ENCODE data around the gene HMCN2.

Gene HMCN2

DNA sequence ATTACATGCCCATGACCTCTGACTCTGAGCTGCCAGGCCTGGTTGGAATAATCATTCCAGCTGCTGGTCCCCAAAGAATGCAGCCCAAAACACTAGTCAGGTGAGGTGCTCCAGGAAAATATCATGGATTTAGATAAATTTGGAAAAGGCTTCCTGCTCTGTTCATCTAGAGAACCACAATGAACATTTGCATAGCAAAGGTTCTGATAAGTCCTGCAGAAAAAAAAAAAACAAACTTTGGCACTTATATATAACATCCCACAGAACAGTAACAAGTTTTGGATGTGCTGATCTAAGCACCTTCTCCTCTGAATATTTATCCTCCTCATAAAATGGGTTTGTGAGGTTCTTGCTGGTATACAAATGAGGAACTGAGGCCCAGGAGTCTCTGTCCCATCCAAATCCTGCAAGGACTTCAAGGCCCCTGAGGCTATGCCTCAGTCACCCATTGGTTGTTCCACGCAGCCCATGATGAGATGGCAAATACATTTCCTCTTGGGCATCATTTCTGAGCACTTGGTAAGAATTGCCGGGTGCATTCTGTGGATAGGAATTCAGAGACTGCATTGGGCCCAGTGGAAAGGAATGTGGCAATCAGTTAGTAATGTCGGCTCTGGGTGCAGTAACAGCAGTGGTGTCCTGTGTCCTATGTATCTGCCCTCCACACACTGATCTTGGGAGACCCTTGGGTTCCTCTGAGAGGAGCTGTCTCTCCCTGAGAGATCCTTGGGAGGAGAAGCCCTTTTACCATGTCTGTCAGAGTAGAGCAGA is 105.8 kb downstream of the HMCN2 start:
- DNase-seq: no peak

DNA sequence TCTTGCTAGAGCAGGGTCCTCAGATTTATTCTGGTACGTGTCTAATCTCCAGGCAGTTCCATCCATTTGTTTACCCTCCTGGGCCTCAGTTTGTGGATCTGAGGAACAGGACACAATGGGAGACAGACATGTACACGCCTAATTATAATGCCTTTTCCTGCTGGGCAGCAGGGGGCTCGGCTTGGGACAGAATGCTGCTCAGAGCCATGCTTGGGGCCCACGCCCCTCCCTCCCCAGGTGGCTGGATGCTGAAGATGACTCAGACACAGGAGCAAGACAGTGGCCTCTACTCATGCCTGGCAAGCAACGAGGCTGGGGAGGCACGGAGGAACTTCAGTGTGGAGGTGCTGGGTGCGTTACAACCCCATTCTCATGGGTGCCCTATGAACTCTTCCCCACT is 106.5 kb downstream of the HMCN2 start:
- DNase-seq: no peak

DNA sequence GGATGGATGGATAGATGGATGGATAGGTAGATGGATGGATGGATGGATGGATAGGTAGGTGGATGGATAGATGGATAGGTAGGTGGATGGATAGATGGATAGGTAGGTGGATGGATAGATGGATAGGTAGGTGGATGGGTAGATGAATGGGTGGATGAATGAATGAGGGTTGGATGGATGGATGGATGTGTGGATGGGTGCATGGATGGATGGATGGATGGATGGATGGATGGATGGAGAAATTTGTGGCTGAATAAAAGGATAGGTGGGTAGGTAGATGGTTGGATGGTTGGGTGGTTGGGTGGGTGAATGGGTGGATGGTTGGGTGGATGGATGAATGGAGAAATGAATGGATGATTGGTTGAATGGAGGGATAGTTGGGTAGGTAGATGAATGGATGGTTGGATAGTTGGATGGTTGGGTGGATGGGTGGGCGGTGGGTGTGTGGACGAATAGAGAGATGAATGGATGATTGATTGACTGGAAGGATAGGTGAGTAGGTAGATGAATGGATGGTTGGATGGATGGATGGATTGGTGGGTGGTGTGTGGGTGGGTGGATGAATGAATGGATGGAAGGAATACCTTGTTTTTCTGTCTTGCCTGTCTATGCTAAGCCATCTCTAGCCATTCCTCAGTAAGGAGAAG is 108.2 kb downstream of the HMCN2 start:
- DNase-seq: no peak

DNA sequence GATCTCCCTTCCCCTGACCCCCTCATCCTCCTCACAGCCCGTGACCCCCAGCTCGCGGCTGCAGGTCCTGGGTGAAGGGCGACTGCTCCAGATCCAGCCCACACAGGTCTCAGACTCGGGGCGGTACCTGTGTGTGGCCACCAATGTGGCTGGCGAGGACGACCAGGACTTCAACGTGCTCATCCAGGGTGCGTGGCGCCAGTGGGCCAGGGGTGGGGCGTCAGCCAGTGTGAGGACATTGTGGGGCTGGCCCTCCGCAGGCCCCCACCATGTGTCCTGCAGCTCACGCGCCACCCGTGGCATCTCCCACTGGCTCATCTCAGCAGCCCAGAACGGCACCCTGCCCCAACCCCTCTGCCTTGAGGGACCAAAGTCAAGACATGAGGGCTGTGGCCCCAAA is 112.1 kb downstream of the HMCN2 start:
- DNase-seq: no peak

DNA sequence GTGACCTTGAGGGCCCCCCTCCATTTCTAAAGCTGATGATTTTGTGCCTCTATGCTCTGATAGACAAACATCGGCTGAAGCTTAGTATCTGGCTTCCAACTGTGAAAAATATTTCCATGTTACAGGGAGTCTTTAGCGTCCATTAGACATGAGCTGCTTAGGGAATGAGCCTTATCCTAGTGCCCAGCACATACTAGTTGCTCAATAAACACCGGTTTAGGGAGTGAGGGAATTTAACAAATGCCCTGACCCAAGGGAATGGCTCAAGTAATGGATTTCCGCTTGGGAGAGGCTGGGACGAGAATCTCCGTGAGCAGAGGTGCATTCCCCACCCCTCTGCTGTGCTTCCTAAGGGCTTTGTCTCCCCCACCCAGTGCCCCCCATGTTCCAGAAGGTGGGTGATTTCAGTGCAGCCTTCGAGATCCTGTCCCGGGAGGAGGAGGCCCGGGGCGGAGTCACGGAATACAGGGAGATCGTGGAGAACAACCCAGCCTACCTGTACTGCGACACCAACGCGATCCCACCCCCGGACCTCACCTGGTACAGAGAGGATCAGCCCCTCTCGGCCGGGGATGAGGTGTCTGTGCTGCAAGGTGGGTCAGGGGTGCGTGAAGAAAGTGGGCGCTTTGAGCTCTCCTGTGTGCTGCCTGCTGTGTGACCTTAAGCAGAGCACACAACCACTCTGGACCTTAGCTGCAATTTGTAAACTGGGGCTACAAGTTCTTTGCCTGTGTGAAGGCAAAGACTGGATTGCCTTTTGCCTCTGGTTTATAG is 113.5 kb downstream of the HMCN2 start:
- DNase-seq: no peak

DNA sequence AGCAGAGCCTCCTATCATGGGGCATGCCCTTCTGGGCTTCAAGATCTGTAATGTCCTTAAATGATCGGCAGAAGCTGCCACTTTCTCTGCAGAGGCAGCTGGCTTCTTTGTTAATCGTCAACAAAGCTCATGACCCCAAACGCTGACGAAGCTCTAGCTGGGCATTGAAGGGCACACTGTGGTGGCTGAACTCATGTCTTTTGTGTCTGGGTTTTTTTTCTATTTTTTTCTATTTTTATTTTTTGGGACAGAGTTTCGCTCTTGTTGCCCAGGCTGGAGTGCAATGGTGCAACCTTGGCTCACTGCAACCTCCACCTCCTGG is 114.0 kb downstream of the HMCN2 start:
- DNase-seq: no peak

DNA sequence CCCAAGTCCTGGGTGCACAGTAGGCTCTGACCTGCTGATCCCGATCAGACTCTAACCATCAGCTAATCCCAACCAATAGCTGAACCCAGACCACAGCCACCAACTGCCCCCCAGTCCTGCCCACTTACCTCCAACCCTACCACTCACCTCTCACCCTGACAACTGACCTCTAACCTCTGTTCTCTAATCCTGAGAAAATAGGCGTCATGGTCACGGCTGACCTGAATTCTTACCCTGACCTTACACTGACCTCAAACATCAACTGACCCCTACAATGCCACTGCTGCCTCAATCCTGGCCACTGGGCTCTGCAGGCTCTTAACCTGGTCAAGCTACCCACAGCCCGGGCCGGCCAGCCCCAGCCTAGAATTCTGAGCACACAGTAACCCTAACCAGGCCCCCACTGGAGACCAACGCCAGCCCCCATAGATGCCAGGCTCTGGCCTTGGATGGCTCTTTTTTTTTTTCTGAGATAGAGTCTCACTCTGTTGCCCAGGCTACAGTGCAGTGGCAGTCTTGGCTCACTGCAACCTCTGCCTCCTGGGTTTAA is 115.4 kb downstream of the HMCN2 start:
- DNase-seq: no peak

DNA sequence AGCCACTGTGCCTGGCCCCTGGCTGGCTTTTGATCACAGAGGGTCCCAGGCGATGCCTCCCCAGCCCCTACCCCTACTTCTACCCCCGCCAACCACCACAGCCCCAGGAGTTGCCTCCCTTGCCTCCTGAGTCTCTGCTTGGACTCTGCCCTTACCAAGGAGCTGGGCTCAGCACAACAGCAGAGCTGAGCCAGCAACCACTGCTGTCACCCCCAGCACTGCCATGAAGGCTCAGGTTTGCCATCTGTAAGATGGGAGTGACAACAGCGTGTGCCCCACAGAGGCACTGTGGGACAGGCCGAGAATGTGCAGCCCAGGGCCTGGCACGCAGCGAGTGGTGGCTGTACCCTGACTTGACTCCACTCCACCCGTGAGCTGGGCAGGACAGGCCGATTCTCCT is 116.1 kb downstream of the HMCN2 start:
- no peak for DNase-seq

DNA sequence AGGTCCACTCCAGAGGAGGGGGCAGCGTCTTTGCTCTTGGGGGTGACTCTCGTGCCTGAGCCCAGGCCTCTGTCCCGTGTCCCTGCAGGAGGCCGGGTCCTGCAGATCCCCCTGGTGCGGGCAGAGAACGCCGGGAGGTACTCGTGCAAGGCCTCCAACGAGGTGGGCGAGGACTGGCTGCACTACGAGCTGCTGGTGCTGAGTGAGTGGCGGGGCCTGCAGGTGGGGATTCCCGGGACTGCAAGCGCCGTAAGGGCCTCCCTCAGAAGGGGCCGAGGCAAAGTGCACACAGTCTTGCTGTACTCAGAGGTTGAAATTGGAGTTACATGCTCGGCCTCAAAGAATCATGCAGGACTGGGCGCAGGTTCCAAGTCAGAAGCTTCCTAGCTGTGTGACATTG is 116.5 kb downstream of the HMCN2 start:
- DNase-seq: no peak

DNA sequence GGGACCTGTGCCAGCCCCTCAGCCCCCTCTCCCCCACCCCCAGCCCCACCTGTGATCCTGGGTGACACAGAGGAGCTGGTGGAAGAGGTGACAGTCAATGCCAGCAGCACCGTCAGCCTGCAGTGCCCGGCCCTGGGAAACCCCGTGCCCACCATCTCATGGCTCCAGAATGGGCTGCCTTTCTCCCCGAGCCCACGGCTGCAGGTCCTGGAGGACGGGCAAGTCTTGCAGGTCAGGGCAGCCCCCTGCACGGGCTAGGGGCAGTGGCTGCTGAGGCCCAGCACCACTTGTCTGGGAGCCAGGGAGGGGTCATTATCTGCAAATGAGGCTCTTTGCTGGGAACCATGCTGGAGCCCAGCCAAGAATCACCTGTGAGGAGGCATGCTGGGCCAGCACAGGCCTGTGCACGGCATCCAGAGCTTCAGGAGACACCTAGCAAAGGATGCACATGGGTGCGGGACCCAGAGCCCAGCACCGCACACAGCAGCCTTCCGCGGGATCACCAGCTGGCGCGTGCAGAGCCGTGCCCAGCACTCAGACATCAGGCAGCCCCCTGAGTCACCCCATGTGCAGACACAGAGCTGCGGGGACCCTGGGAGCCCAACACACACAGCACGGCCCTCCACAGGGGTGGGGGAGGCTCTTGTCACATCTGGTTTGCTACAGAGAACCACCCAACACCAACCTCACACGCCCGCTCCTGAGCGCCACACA is 117.2 kb downstream of the HMCN2 start:
- DNase-seq: no peak

DNA sequence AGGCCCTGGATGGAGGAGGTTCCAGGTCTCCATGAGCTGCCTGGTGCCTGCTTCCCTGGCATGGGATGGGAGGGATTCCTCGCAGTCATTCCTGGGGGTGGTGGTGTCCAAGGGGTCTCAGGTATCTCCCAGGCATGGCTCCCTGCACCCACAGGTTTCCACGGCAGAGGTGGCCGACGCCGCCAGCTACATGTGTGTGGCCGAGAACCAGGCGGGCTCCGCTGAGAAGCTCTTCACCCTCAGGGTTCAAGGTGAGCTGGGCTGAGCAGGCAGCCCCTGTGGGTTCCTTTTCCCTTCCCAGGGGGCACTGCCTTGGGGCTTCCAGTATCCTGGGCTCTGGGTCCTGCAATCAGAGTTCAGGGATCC is 117.8 kb downstream of the HMCN2 start:
- no peak for DNase-seq

DNA sequence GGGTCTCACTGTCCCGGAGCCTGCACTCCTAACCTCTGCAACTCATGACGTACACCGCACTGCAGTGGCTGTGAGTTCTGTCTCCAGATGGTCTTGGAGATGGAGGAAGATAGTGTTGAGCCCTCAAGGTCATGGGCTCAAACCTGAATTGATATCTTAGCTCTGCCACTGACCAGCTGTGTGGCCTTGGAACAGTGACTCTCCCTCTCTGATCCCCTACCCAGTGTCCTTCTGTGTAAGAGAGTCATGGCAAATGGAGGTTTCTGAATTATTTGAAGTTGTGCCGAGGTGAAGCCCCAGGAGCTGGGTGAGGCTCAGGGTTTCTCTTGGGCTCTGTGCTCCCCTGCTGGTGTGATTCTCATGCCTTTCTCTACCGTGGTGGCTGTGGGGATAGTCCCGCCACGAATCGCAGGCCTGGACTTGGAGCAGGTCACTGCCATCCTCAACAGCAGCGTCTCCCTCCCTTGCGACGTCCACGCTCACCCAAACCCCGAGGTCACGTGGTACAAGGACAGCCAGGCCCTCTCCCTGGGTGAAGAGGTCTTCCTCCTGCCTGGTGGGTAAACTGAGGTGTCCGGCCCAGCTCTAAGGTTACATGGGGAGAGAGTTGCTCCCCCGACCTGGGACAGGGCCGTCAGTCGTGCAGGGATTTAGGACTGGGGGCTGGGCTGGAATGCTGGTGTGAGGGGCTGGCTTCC is 118.6 kb downstream of the HMCN2 start:
- no peak for DNase-seq

DNA sequence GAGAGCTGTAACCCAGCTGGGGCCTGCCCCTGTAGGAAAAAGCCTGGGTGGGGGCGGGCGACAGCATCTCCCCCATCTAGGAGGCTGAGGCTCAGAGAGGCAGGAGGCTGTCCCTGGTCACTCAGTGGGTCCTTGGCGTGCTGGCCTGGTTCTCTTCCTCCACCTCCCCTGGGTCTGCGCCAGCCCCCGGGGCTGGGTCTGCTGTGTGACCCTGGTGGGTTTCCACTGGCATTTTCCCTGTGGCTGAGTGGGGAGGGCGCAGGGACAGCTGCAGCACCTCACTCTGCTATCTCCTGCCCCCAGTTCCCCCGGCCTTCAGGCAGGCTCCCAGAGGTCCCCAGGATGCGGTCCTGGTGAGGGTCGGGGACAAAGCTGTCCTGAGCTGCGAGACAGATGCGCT is 119.7 kb downstream of the HMCN2 start:
- no peak for DNase-seq

DNA sequence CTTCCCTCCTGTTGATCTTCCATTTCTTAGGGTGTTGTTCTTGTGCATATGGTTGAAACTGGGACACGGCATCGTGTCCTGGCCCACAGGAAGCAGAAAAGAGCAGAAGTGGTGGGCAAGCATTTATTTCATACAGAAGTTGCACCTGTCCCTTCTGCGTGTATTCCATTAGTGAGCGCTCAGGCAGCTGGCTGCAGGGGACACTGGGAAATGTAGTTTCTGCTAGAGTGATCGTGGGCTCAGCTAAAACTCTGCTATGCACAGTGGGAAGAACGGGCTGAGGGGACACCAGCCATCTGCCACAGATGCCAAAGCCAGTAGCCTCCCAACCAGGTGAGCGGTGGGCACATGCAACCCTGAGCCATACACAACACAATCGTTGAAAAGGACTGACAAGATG is 121.8 kb downstream of the HMCN2 start:
- no peak for DNase-seq

DNA sequence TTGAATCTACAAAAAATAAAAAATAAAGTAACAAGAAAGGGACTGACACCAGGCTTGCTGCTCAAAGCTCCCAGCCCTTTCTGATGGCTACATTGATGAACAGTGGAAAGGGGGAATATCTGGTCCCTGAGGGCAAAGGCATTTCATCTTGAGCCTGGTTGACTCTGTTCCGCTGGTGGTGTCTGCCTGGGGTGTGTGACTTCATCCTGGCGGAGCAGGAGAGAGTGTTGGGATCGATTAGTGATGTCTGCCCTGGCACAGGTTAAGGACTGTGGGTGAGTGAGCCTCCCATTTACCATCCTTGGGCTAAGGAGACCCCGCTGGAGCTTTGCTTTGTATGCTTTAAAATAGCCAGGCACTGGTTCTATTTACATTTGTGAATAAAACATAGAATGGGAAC is 122.3 kb downstream of the HMCN2 start:
- DNase-seq: no peak

DNA sequence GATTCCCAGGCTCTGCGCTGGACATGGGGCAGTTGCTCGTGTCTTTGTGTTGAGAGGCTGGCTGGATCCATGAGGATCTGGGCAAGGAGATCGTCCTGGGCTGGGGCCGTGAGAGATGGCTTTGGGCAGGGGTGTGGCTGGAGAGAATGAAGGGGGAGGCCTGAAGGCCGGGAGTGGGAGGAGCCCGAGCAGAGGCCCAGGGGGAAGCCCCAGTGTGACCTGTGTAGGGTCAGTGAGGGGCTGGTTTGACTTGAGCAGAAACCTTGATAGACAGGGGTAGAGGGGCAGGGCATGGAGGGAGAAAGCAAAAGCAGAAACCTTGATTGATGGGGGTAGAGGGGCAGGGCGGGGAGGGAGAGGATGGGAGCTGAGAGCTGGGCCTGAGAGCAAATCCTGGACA is 124.8 kb downstream of the HMCN2 start:
- DNase-seq: no peak

DNA sequence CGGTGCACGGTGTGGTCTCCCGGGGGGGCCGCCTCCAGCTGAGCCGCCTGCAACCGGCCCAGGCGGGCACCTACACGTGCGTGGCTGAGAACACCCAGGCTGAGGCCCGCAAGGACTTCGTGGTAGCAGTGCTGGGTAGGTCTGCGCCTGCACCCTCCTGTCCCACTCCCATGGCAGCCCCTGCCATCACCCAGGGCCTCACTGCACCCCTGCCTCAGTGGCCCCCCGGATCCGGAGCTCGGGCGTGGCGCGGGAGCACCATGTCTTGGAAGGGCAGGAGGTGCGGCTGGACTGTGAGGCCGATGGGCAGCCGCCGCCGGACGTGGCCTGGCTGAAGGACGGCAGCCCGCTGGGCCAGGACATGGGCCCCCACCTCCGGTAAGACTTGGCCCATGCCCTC is 125.4 kb downstream of the HMCN2 start:
- no peak for DNase-seq

DNA sequence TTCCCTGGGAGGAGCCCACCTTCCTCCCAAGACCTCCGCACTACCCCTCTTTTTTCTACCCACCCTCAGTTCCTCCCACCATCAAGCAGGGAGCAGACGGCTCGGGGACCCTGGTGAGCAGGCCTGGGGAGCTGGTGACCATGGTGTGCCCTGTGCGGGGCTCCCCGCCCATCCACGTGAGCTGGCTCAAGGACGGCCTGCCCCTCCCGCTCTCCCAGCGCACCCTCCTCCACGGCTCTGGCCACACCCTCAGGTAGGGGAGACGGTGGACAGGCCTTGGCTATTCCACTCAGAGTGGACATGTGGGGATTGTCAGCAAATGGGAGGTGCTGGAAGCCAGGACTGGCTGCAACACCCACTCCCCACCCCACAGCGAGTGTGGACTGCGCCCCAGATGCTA is 126.3 kb downstream of the HMCN2 start:
- no peak for DNase-seq

DNA sequence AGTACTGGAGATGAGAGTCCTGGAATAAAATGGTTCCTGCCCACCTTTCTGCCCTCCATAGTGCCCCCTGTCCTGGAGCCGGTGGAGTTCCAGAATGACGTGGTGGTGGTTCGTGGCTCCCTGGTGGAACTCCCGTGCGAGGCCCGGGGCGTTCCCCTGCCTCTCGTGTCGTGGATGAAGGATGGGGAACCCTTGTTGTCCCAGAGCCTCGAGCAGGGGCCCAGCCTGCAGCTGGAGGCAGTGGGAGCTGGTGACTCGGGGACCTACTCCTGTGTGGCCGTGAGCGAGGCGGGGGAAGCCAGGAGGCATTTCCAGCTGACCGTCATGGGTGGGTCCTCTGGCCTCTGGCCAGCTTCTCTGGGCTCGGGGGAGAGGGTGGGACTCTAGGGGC is 128.1 kb downstream of the HMCN2 start:
- no peak for DNase-seq

DNA sequence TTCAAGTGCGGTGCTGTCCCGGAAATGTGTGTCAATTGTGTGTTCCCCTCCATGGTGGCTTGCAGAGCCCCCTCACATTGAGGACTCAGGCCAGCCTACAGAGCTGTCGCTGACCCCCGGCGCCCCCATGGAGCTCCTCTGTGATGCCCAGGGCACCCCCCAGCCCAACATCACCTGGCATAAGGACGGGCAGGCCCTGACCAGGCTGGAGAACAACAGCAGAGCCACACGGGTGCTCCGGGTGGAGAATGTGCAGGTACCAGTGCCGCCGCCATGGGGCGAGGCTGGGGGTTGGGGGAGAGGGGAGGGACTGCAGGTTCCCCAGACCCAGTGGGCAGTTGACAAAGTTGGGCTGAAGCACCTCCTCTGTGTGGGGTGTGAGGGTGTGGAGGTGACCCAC is 128.8 kb downstream of the HMCN2 start:
- DNase-seq: no peak

DNA sequence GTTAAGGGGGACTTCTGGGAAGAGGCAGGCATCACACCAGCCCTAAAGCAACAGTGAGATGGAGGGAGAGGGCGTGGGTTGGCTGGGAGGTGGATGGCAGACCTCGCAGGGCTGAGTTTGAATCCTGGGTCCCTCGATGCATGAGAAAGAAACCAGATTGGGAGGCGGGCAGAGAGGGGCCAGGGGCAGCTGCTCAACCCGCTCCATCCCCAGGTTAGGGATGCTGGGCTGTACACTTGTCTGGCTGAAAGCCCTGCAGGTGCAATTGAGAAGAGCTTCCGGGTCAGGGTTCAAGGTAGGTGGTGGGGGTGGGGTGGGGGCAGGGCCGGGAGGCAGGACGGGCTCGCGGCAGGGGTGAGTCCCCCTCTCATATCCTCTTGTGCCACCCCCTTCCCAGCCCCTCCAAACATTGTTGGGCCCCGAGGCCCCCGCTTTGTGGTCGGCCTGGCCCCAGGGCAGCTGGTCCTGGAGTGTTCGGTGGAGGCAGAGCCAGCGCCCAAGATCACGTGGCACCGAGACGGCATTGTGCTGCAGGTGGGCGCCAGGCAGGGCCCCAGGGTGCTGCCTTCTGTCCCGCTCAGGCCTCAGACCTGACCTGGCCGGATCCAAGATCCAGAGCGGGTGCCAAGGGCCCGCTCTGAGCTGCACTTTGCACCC is 129.4 kb downstream of the HMCN2 start:
- no peak for DNase-seq

DNA sequence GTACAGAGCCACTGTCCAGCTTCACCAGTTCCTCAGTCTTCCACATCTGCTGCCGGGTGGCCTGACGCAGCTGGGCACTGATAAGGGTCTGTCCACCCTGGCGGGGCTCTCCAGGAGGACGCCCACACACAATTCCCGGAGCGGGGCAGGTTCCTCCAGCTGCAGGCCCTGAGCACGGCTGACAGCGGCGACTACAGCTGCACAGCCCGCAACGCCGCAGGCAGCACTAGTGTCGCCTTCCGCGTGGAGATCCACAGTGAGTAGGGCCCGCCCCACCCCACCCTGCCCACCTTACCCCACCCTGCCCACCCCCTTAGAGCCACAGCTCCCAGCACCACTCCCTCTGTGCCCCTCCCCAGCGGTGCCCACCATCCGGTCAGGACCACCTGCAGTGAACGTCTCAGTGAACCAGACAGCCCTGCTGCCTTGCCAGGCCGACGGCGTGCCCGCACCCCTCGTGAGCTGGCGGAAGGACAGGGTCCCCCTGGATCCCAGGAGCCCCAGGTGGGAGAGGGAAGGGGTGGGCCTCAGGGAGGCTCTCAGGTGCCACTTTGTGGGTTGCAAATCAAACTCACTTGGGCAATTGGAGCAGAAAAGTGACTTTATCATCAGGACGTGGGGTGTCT is 130.4 kb downstream of the HMCN2 start:
- DNase-seq: no peak
